Kidney (tissue), 14 donors: ENCODE results near the gene LDLRAD1. TPM values are rescaled to one million over a fixed set of nuclear protein-coding genes. Genes with fewer than 3 reads are reported as not detected.
A peak's percentile ranks its signal among the peaks of the same experiment; 100 is the strongest.
"Not testable (repeated sequence)": the region's sequence is repeated elsewhere in the genome, so short reads cannot be mapped to it uniquely, and the experiment has no call there.

ENCODE experiments used
- DNase-seq, 5 donors: peaks; one replicate each; pipeline ENCODE4 v3.0.0-alpha.2; 2013 to 2020
- FAIRE-seq: peaks from 2 replicates; lab custom pipeline; 2012; peaks lifted over from hg19 to GRCh38; lab: Jason Lieb, UNC
- H3K27ac ChIP-seq, 2 donors: one replicate each; pipeline ENCODE4 v1.7.0; 2013; ENCODE audit warnings: low read depth in 2 of 2, low read length in 2 of 2, inconsistent platforms in 1 of 2
- H3K27me3 ChIP-seq: one replicate; pipeline ENCODE4 v1.7.1; 2013; ENCODE audit warnings: low read length, inconsistent platforms; ENCODE audit not compliant: control insufficient read depth, insufficient read depth
- H3K36me3 ChIP-seq, 3 donors: one replicate each; pipeline versions ENCODE4 v1.7.0 to v1.7.1; 2013; ENCODE audit warnings: low read length in 3 of 3, control low read depth in 1 of 3, inconsistent platforms in 1 of 3; ENCODE audit not compliant: insufficient read depth in 3 of 3, control insufficient read depth in 2 of 3
- H3K4me1 ChIP-seq, 3 donors: one replicate each; pipeline versions ENCODE4 v1.7.0 to v1.7.1; 2013; ENCODE audit warnings: low read length in 3 of 3, inconsistent platforms in 1 of 3, low read depth in 1 of 3; ENCODE audit not compliant: control insufficient read depth in 2 of 3, insufficient read depth in 2 of 3
- H3K4me3 ChIP-seq, 3 donors: one replicate each; pipeline versions ENCODE4 v1.7.0 to v1.8.1; 2013; ENCODE audit warnings: low read length in 3 of 3, control low read depth in 1 of 3, inconsistent platforms in 1 of 3
- H3K9ac ChIP-seq, 3 donors: one replicate each; pipeline versions ENCODE4 v1.7.0 to v1.7.1; 2013; ENCODE audit warnings: low read length in 3 of 3, control low read depth in 1 of 3, inconsistent platforms in 1 of 3
- H3K9me3 ChIP-seq, 3 donors: one replicate each; pipeline versions ENCODE4 v1.7.0 to v1.7.1; 2013; ENCODE audit warnings: low read length in 3 of 3, control low read depth in 1 of 3, inconsistent platforms in 1 of 3; ENCODE audit not compliant: control insufficient read depth in 2 of 3, insufficient read depth in 1 of 3
- CTCF ChIP-seq: IDR thresholded peaks from 3 replicates; pipeline ENCODE4 v1.5.1; 2012; ENCODE audit warnings: mild to moderate bottlenecking, moderate library complexity, borderline replicate concordance; ENCODE audit not compliant: insufficient read depth; ENCODE audit errors: extremely low read depth
- intact Hi-C: fragments of 100-400 bp; cut with DNase I; formaldehyde crosslinking; loops from one replicate; pipeline ENCODE4 v1.11.1; 2022
- polyA plus RNA-seq: library from polyadenylated mRNA; stranded (reverse); fragments of 350-450 nt; fragmentation: Illumina TruSeq; extraction: RNeasy Lipid Tissue Mini Kit (QIAGEN cat#74804); gene quantifications from one replicate; pipeline ENCODE4 v1.2.3, GENCODE V29; 2014; ENCODE audit warnings: low read depth, low replicate concordance; ENCODE audit not compliant: insufficient read depth
- total RNA-seq: library from RNA; stranded (reverse); fragmentation: NEBNext Ultra II Directional; extraction: Animal tissue kit (Norgen Biotek cat#: 25700); gene quantifications from one replicate; pipeline ENCODE4 v1.2.1, GENCODE V29; 2021
- donor health status: control.
- donor health status: control.
- donor health status: control.
- donor health status: control.
- donor health status: control.
- donor health status: DM: yes; HTN: yes; CAD: no.
- donor health status: Normal renal cell carcinoma (clear cell type).

LDLRAD1 gene
- total and polyA plus RNA-seq, 2 donors from 2014 or later: not detected

GRCh38 chr1:53979712-53980450 lies 38.1 kb downstream of the LDLRAD1 start:
- no peaks in the 10 kb centered on the region for H3K9me3 ChIP-seq
- H3K4me1 ChIP-seq: peaks cover 0 to 25% (median 14%) of the 10 kb centered on the region in 3 donors
- TF ChIP-seq CTCF: no peak
- no peaks in the 10 kb centered on the region for H3K27me3 ChIP-seq
- no peak overlapping the region for H3K4me3 ChIP-seq
- no peak overlapping the region for H3K9ac ChIP-seq
- H3K27ac ChIP-seq: no peak overlapping the region
- DNase-seq (peak in 3 of 5 donors; percentile 28 to 54 (median 28)), FAIRE-seq (no peak)
- H3K36me3 ChIP-seq: no peaks in the 10 kb centered on the region
- intact Hi-C loops: no loop called here

DNA sequence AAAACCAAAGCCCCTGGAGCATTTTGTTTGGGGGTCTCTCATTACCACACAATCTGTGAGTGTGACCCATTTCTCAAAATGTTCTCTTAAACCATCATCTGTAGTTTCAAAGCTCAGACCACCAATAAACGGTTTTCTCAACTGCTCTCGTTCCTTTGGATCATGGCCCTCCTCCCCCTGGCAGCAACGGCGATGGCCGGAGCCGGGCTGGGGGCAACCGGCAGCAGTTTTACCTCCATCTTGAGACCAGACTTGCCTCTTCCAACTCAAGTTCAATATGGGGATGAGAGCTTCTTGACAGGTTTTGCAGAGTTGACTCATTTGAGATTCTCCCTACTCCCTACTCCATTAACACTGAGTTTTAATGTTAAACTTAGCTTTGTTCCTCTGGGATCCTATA lies 42.1 kb downstream of the LDLRAD1 start:
- DNase-seq (no peak), FAIRE-seq (no peak)
- H3K4me1 ChIP-seq: peaks cover 0 to 9% (median 8%) of the 10 kb centered on the region in 3 donors
- no peak overlapping the region for H3K27ac ChIP-seq
- H3K27me3 ChIP-seq: no peaks in the 10 kb centered on the region
- TF ChIP-seq CTCF: no peak
- H3K4me3 ChIP-seq: no peak overlapping the region
- no peak overlapping the region for H3K9ac ChIP-seq
- H3K9me3 ChIP-seq: no peaks in the 10 kb centered on the region
- intact Hi-C loops: no loop called here
- no peaks in the 10 kb centered on the region for H3K36me3 ChIP-seq

DNA sequence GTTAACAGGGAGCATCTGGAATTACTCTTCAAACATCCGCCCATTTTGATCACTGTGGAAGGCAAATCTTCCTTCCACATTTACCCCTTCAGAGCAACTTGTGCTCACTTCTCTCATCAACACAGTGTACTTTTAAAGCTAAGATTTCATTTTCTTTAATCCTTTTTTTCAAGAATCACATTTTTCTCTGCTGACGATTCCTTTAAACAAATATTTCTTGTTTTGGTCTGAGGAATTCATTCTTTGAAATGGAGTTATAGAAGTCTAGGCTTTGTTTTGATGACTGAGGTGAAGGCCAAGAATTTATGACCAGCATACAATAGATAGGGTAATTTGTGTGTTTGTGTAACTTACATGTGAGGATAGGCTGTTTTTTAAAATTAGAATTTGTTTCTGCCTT lies 46.3 kb downstream of the LDLRAD1 start:
- H3K27me3 ChIP-seq: no peaks in the 10 kb centered on the region
- FAIRE-seq (no peak), DNase-seq (no peak)
- H3K4me3 ChIP-seq: no peak overlapping the region
- H3K9ac ChIP-seq: no peak overlapping the region
- H3K36me3 ChIP-seq: peaks cover 2 to 11% (median 10%) of the 10 kb centered on the region in 3 donors
- no peak overlapping the region for H3K27ac ChIP-seq
- H3K4me1 ChIP-seq: no peaks in the 10 kb centered on the region
- no peaks in the 10 kb centered on the region for H3K9me3 ChIP-seq
- TF ChIP-seq CTCF: no peak
- intact Hi-C loops: no loop called here

GRCh38 chr1:53969323-53969722 lies 48.7 kb downstream of the LDLRAD1 start:
- peaks cover 2 to 17% (median 13%) of the 10 kb centered on the region in 3 donors for H3K36me3 ChIP-seq
- intact Hi-C loops, FAIRE-seq, DNase-seq, H3K4me1 ChIP-seq, H3K9ac ChIP-seq, H3K9me3 ChIP-seq, H3K27me3 ChIP-seq, H3K27ac ChIP-seq, H3K4me3 ChIP-seq: not testable (repeated sequence)
